ENCODE results near the gene PMEPA1. TPM values are rescaled to one million over a fixed set of nuclear protein-coding genes. Genes with fewer than 3 reads are reported as not detected.

Gene PMEPA1
- total RNA-seq, 2 experiments from 2014 or later: 0.76 to 1.3 TPM

- Mint-ChIP-seq H3K4me1 (peaks cover 15% of the 10 kb centered on the region), H3K27me3 (peaks cover 2% of the 10 kb centered on the region), H3K9me3 (no peaks in the 10 kb centered on the region), H3K36me3 (ENCODE audit: low read depth) (peaks cover 73% of the 10 kb centered on the region), H3K4me3 (no peak overlapping the region), H3K27ac (no peak overlapping the region)
- no peak for DNase-seq
- POLR2A ChIA-PET: interaction anchor here (1.0 kb wide), 1 partner anchor 10 kb away, joined by 3 read pairs; the partner anchor contains the start of gene ZBP1
- CTCF ChIA-PET: interaction anchor here (0.6 to 0.9 kb wide), 2 partner anchors 10 to 178 kb away, joined by 3 to 4 read pairs; no protein-coding TSS in a partner anchor
These were observed 100.0 kb downstream of the PMEPA1 start for GRCh38 chr20:57609842-57610167.

- no peak for DNase-seq
- CTCF ChIA-PET: interaction anchor here (0.6 to 0.9 kb wide), 2 partner anchors 10 to 178 kb away, joined by 3 to 4 read pairs; no protein-coding TSS in a partner anchor
These were observed 100.6 kb downstream of the PMEPA1 start for GRCh38 chr20:57609086-57609841.

GRCh38 chr20:57608516-57608915 is 101.3 kb downstream of the PMEPA1 start:
- peaks cover 2% of the 10 kb centered on the region for H3K27me3 Mint-ChIP-seq
- ChIA-PET POLR2A (no interaction called here), CTCF (no interaction called here)
- peaks cover 73% of the 10 kb centered on the region for H3K36me3 Mint-ChIP-seq (ENCODE audit: low read depth)
- peaks cover 18% of the 10 kb centered on the region for H3K4me1 Mint-ChIP-seq
- H3K4me3 Mint-ChIP-seq: no peak overlapping the region
- H3K27ac Mint-ChIP-seq: no peak overlapping the region
- no peak for DNase-seq
- H3K9me3 Mint-ChIP-seq: no peaks in the 10 kb centered on the region

More at GRCh38 chr20:57609086-57609841, 100.6 kb downstream of the PMEPA1 start:
- Mint-ChIP-seq H3K4me1 (peaks cover 17% of the 10 kb centered on the region), H3K36me3 (ENCODE audit: low read depth) (peaks cover 73% of the 10 kb centered on the region), H3K9me3 (no peaks in the 10 kb centered on the region), H3K27me3 (peaks cover 2% of the 10 kb centered on the region), H3K27ac (no peak overlapping the region), H3K4me3 (no peak overlapping the region)
- POLR2A ChIA-PET: interaction anchor here (1.0 kb wide), 1 partner anchor 11 kb away, joined by 3 read pairs; the partner anchor contains the start of gene ZBP1

GRCh38 chr20:57605878-57606277 is 103.9 kb downstream of the PMEPA1 start:
- POLR2A ChIA-PET: interaction anchor here (1.1 to 1.9 kb wide), 3 partner anchors 8 to 14 kb away, joined by 3 to 13 read pairs (median 4); partner anchors contain the start of gene ZBP1
- Mint-ChIP-seq H3K4me3 (no peak overlapping the region), H3K4me1 (peaks cover 22% of the 10 kb centered on the region), H3K27me3 (peaks cover 14% of the 10 kb centered on the region), H3K27ac (no peak overlapping the region), H3K36me3 (ENCODE audit: low read depth) (peaks cover 67% of the 10 kb centered on the region), H3K9me3 (no peaks in the 10 kb centered on the region)
- no peak for DNase-seq
- CTCF ChIA-PET: interaction anchor here (0.7 to 1.7 kb wide), 4 partner anchors 10 to 48 kb away, joined by 3 to 9 read pairs (median 8); no protein-coding TSS in a partner anchor

GRCh38 chr20:57605045-57605444 is 104.8 kb downstream of the PMEPA1 start:
- H3K27me3 Mint-ChIP-seq: peaks cover 20% of the 10 kb centered on the region
- no peak for DNase-seq
- no peak overlapping the region for H3K4me3 Mint-ChIP-seq
- peaks cover 29% of the 10 kb centered on the region for H3K4me1 Mint-ChIP-seq
- peaks cover 59% of the 10 kb centered on the region for H3K36me3 Mint-ChIP-seq (ENCODE audit: low read depth)
- no peaks in the 10 kb centered on the region for H3K9me3 Mint-ChIP-seq
- POLR2A ChIA-PET: interaction anchor here (1.9 kb wide), 1 partner anchor 14 kb away, joined by 13 read pairs; the partner anchor contains the start of gene ZBP1
- no peak overlapping the region for H3K27ac Mint-ChIP-seq
- CTCF ChIA-PET: no interaction called here

GRCh38 chr20:57603120-57603519 is 106.7 kb downstream of the PMEPA1 start:
- peaks cover 32% of the 10 kb centered on the region for H3K27me3 Mint-ChIP-seq
- POLR2A ChIA-PET: no interaction called here

GRCh38 chr20:57601737-57602136 is 108.1 kb downstream of the PMEPA1 start:
- Mint-ChIP-seq H3K27me3 (peaks cover 33% of the 10 kb centered on the region), H3K27ac (no peak overlapping the region), H3K36me3 (ENCODE audit: low read depth) (peaks cover 28% of the 10 kb centered on the region), H3K9me3 (no peaks in the 10 kb centered on the region), H3K4me1 (peaks cover 34% of the 10 kb centered on the region), H3K4me3 (no peak overlapping the region)
- CTCF ChIA-PET: interaction anchor here (1.0 to 7.1 kb wide), 3 partner anchors 9 to 21 kb away, joined by 4 to 65 read pairs (median 4); partner anchors contain the start of gene ZBP1
- DNase-seq: no peak
- POLR2A ChIA-PET: interaction anchor here (0.8 to 3.4 kb wide), 4 partner anchors 14 to 211 kb away, joined by 3 to 21 read pairs (median 4); partner anchors contain the start of genes RBM38 and ZBP1

More at GRCh38 chr20:57603120-57603519, 106.7 kb downstream of the PMEPA1 start:
- no peaks in the 10 kb centered on the region for H3K9me3 Mint-ChIP-seq
- CTCF ChIA-PET: no interaction called here
- H3K4me1 Mint-ChIP-seq: peaks cover 32% of the 10 kb centered on the region
- no peak overlapping the region for H3K27ac Mint-ChIP-seq
- H3K36me3 Mint-ChIP-seq (ENCODE audit: low read depth): peaks cover 42% of the 10 kb centered on the region
- no peak for DNase-seq
- H3K4me3 Mint-ChIP-seq: no peak overlapping the region

GRCh38 chr20:57601211-57601570 is 108.6 kb downstream of the PMEPA1 start:
- CTCF ChIA-PET: interaction anchor here (1.0 to 7.1 kb wide), 3 partner anchors 9 to 52 kb away, joined by 3 to 65 read pairs (median 4); partner anchors contain the start of gene ZBP1
- Mint-ChIP-seq H3K27ac (no peak overlapping the region), H3K36me3 (ENCODE audit: low read depth) (peaks cover 25% of the 10 kb centered on the region), H3K4me3 (no peak overlapping the region), H3K27me3 (peaks cover 33% of the 10 kb centered on the region), H3K4me1 (peaks cover 33% of the 10 kb centered on the region), H3K9me3 (no peaks in the 10 kb centered on the region)
- DNase-seq: no peak
- POLR2A ChIA-PET: interaction anchor here (3.4 kb wide), 1 partner anchor 18 kb away, joined by 21 read pairs; the partner anchor contains the start of gene ZBP1

- Mint-ChIP-seq H3K36me3 (ENCODE audit: low read depth) (peaks cover 22% of the 10 kb centered on the region), H3K27ac (no peak overlapping the region), H3K27me3 (peaks cover 33% of the 10 kb centered on the region), H3K4me1 (peaks cover 29% of the 10 kb centered on the region), H3K9me3 (no peaks in the 10 kb centered on the region), H3K4me3 (no peak overlapping the region)
- ChIA-PET CTCF (interaction anchor here (0.8 to 7.1 kb wide), 4 partner anchors 18 to 611 kb away, joined by 3 to 65 read pairs (median 3); partner anchors contain the start of gene ZBP1), POLR2A (interaction anchor here (3.4 kb wide), 1 partner anchor 19 kb away, joined by 21 read pairs; the partner anchor contains the start of gene ZBP1)
- no peak for DNase-seq
These were observed 109.2 kb downstream of the PMEPA1 start for GRCh38 chr20:57600320-57601210.

- CTCF ChIA-PET: interaction anchor here (0.9 to 7.1 kb wide), 4 partner anchors 14 to 582 kb away, joined by 3 to 65 read pairs (median 3); partner anchors contain the start of gene ZBP1
- no peaks in the 10 kb centered on the region for H3K9me3 Mint-ChIP-seq
- peaks cover 6% of the 10 kb centered on the region for H3K36me3 Mint-ChIP-seq (ENCODE audit: low read depth)
- H3K27ac Mint-ChIP-seq: no peak overlapping the region
- H3K27me3 Mint-ChIP-seq: peaks cover 36% of the 10 kb centered on the region
- peaks cover 17% of the 10 kb centered on the region for H3K4me1 Mint-ChIP-seq
- H3K4me3 Mint-ChIP-seq: no peak overlapping the region
- POLR2A ChIA-PET: interaction anchor here (3.3 kb wide), 1 partner anchor 21 kb away, joined by 12 read pairs; the partner anchor contains the start of gene ZBP1
- DNase-seq: no peak
These were observed 111.3 kb downstream of the PMEPA1 start for GRCh38 chr20:57598491-57598890.

Data from activated CD4-positive, alpha-beta memory T cell treated with anti-CD3 and anti-CD28 coated beads, Interleukin-2, amount 10 ng/mL, durations not matched to agents 7 days and 5 days (primary cell).